ENCODE results near the gene RSPO1.
"Not testable (repeated sequence)": the region's sequence is repeated elsewhere in the genome, so short reads cannot be mapped to it uniquely, and the experiment has no call there.

RSPO1 gene, protein sequence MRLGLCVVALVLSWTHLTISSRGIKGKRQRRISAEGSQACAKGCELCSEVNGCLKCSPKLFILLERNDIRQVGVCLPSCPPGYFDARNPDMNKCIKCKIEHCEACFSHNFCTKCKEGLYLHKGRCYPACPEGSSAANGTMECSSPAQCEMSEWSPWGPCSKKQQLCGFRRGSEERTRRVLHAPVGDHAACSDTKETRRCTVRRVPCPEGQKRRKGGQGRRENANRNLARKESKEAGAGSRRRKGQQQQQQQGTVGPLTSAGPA

DNA sequence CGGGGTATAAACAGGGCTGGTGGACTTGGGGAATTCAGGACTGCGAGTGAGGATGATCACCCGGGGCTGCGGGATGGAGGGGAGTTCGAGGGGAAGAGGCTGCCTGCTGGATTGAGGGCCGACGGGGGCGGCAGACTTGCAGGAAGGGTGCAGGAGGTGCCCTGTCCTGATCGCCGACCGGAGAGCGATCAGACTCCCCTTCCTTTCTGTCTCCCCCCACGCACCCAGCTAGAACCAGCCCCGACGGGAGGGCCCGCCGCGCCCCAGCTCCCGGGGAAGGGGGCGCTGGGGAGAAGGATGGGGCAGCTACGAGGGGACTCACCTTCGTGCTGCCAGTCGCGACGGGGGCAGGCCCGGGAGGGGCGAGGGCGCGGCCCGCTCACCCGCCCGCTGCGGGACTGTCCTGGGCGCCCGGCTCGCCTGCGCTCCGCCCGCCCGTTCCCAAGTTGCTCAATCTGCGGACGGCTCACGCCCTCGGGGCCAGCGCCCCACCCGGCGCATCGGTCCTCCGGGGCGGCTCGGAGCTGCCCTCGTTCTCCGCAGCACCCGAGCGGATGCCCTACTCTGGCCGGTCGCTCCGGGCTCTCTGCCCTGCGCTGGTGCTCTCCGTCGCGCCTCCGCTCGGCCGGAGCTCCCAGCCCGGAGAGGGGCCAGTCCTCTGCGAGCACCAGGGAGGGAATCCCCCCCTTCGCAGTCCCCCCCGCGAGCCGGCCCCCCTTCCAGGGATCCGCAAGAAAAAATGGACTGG is at the start of gene RSPO1:
TSS of gene RSPO1 (minus strand) at position 649 of the 748 bp plus-strand sequence. CDS start 5,231 bp downstream, outside the sequence.
- no peak for DNase-seq

DNA sequence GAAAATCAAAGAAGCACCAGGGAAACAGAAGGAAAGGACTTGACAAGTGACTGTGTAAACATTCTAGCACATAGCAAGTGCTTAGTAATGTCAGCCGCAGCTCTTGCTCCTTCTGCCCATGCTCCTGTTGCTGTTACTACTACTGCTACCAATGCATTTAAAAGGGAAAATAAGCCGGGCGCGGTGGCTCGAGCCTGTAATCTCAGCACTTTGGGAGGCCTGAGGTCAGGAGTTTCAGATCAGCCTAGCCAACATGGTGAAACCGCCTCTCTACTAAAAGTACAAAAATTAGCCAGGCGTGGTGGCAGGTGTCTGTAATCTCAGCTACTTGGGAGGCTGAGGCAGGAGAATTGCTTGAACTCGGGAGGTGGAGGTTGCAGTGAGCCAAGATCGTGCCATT is 49.5 kb upstream of the RSPO1 start:
- DNase-seq, result not testable (repeated sequence)

DNA sequence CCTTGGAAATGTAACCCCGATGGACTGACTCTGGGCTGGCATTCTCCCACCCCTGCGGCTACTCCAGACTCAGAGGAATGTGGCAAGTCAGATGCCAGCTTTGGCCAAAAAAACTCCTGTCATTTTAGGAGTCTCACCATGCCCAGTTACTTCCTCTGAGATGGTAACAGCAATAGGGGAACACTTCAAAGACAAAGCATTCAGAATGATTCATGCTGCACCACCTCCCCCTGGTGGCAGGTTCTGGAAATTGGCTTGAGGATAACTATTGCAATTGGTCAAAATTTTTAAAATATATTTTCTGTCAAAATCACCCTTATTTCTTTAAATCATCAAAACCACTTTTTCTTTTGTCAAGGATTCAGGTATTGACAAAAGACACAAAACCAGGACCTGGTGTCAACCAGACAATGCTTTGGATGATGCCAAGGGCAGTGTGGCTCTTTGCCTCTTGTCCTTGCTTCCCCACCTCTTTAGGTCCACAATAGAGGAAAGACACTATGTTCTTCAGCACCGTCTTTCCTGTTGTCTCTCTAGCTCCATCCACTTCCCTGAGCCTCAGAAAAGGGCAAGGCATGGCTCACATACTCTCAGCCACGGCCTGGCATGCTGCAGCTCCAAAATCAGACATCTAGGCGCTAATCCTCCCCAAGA is 47.8 kb upstream of the RSPO1 start:
- peak; percentile 23 for DNase-seq

DNA sequence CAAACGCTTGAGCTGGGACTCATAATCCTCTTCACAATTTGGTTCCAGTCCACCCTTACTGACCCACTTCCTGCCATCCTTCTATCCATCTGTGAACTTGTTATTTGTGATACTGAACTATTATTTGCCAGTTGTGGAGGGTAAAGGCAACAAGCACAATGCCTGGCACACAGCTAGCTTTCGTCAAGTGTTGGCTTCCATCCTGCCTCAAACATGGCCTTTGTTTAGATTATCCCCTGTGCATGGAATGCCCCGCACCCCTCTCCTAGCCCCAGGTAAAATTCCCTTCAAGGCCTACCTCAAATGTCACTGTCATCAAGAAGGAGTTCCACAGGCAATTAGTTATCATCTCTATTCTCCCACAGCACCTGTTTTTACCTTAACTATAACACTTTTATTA is 46.2 kb upstream of the RSPO1 start:
- no peak for DNase-seq

DNA sequence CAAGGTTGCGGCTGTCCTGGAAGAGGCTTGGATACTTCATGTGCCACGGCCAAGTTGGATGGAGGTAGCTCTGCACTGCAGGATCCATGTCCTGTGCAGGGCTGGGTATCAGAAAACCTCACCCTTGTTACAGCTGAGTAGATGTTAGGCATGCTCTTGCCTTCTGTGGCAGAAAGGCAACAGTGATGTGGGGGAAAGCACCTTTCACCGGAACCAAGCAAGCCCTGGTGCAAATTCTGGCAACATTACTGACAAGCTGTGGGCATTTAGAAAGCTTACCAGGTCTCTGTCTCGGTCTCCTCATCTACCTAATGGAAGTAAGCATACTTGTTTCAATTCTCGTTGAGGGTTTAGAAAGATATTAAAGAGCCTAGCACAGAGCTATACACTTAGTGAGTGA is 43.1 kb upstream of the RSPO1 start:
- DNase-seq, result no peak

DNA sequence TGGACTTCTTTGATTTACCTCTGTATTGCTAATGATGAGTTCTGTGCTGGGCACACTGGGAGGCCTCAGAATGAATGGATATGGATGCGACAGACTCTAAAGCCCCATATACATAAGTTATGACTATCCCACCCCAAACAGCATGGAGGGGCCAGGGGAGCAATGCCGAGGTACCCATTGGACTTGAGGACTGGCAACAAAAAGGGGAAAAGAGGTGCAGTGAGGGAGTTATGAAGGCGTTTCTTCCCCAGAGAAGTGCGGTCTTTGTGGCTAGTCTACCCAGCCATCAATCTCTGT is 42.4 kb upstream of the RSPO1 start:
- DNase-seq, result no peak

DNA sequence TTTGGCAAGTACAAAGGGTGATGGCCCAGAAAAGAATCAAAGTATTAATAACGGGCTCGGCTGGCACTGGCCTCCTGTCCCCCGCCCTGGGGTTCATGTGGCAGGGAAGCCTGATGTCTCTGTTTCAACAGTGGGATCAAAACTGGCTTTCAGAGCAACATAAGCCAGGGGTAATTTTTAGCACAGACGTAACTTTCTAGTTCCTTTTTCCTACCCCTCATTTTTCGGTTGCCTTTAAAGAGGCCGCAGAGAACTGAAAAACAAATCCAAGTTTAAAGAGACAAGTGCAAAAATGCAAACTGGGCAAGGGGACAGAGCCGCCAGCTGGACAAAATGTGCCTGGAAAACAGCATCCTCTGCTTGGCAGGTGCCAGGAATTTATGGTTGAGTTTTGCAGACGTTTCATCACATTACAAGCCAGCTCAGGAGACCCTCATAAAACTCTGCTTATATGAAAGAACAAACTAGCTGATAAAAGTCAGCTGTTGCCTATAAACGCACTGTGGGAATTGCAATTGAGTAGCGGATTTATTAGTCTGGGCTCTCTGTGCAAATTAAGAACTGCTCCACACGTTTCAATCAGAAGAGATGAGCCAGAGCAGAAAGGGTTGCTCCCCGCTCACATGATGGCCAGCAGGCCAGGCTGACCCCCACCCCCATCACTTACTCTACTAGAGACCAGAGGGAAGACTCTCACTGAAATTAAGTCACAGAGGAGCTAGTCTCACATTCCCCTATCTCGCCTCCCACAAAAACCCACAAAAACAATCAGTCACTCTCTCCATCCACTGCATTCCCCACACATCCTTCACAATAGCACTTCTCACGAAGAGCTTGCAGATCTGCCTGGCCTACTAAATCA is 41.8 kb upstream of the RSPO1 start:
- no peak for DNase-seq

DNA sequence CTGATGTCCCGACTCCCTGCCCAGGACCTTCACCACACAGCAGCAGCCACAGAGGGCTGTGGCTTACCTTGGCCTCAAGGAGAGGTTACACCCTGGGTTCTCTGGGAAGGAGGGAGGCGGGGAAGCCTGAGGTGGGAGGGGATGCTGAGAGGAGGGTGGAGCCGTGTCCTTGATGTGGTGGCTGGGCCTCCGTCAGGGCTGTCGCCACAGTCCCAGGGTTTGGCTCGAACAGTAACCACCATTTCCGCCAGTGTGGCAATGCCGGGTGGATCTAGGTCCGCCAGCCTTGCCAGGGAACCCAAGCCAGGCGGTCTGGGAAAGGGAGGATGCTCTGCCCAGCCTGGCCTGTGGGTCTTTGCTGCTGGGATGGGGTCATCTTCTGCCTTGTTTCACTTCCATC is 39.2 kb upstream of the RSPO1 start:
- DNase-seq, result no peak

DNA sequence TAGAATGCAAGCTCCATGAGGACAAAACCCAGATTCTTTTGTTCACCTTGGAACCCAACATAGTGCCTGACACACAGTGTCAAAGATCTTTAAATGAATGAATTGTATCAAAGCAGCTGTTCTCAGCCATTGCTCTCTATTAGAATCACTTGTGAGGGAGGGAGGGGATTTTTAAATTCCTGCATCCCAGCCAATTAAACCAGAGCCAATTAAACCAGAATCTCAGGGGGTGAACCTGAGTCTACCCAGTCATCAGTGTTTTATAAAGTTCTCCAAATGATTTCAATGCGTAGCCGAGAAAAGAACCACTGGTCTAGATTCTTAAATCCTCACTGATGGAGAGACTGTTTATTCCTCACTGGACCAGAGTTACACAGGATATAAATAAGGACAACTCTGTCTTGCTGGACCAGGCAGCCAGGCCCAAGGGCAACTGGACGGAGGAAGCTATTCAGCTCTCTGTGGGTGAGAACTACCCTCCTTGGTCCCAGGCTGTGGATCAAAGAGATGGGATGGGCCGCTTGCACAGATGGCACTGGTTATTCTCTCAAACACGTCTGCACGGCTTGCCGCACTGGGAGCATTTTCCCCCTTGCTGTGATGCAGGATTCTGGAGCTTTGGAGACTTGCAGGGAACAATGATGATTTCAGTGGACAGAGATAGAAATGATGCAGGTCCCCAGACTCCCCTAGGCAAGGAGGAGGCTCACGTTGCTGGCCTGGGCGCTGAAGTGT is 37.6 kb upstream of the RSPO1 start:
- no peak for DNase-seq

DNA sequence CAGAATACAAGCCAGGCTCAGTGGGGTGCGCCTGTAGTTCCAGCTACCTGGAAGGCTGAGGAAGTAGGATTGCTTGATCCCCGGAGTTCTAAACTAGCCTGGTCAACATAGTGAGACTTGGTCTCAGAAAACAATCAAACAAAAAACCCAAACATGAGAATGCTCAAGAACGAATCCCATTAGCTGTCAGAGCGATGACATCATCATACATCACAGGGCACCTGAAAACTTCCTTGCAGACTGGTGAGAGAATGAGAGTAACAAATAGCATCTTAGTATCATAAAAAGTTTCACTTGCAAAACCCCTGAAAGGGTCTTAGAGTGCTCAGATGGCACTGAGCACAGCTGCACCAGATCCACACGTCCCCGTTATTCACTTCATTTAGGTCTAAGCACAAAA is 36.6 kb upstream of the RSPO1 start:
- DNase-seq, result no peak

DNA sequence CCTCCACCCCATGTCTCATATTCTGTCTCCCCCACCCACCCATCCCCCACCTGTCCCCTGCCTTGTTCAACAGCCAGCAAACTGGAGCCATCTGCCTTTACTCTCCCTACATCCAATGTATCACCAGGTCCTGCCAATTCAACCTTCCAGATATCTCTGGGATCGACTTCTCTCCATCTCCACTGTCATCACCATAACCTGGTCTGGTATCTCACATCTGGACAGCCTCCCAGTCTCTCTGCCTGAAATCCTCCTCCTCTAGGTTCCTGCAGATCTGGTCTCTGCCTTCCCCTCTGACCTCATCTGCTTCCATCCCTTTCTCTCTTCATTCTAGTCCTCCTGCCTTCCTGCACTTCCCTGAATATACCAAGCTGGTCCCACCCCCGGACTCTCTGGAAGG is 35.4 kb upstream of the RSPO1 start:
- DNase-seq, result no peak

DNA sequence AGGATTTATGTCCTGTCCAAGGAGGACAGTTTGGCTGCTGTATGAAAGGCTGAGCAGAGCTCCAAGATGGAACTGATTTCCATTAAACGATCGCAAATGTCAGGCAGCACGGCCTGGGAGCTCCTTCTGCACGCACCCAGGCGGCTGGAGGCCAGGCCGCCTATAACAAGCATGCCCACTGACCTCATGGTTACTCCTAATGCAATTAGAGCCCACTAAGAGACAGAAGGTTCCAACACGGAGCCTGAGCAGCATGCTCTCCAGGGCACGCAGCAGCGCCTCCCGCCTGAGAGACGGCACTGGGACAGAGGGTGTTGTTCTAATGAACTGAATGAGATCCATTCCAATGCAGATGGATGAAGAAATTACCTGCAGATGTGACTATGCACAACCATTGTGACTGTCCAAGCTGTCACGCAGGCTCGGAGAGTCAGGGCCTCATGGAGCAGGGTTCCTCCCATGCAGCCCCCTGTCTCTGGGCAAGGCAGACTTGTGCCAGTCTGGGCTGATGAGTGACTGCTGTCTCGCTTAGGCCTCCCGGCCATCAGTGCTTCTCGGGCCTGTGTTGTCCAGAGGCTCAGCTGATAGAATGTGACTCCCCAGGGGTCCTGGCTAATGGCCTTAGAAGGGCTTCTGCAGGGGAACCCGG is 32.5 kb upstream of the RSPO1 start:
- no peak for DNase-seq

DNA sequence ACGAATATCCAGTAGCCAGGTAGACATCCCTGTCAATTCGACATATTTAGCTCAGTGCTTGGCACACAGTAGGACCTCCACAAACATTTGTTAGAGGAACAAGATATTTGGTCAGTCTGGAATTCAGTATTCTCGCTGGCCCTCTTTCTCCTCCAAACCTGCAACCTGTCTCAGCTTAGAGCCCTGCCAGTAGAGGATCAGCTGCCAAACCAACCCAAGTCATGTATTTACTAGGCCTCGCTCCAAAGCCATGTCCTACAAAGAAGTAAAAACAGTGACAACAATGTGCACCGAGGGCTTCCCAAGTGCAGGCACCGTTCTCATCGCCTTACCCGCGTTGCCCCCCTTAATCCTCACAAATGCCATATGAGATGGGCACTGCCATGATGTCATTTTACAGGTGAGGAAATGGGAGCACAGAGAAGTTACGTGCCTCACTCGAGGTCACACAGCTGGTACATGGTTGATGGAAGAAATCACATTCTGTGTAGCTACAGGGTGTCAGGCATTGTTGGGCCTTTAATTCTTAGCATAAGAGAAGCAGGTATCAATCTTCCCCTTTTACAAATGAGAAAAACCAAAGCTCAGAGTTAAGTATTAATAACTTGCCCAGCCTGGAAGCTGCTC is 31.7 kb upstream of the RSPO1 start:
- DNase-seq, result no peak

DNA sequence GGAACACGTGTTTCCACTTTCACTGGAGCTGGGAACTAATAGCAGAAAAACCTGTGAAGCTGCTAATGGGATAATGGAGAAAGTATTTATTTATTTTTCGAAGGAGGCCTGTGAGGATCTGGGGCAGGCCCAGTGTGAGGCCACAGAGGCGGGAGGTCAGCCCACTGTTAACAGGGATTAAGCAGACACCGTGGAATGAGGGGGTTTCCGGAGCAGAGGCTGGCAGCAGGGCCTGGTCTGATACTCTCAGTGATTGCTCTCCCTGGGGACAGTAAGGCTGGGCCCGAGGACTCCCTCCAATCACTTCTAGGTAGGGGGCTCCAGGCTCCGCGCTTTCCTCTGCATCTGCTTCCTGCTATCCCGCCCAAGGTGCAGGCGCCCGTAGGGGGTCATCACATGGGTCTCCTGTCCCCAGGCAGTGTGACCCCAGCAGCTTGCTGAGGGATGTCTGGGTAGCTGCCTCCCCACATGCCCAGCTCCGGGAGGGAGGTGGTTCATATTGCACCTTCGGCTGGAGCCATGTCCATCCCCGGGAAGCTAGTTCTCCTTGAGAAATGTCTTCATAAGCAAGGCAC is 28.8 kb upstream of the RSPO1 start:
- DNase-seq, result no peak

DNA sequence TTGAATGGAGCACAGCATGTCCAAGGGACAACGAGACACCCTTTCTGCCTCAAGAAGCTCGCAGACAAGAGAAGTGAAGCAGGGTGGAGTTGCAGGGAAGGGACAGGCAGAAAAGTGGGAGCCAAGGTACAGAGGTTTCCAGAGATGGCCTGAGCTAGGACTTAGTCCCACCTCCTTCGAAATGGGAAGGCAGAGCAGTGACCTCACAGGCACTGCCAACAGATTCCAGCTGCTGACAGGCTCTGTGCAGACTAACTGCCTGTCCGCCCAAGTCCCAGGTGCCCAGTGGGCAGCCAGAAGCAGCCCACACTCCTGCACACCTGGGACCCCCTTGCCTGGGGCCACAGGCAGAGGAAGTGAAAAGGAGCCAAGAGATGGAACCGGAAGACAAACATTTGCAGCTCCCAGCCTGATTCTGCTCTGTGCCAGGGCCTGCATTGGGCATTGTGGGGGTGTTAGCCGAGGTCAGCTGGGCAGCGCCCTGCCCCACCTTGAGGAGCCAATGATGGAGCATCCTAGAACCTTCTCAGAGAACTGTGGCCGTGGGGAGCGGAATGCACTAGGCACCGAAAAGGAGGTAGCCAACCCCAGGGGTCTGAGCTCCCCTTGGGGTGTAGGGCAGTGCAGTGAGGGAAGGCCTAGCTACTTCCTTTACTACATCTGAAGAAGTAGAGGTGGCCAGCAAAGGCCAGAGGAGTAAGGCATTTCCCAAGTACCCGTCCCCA is 27.5 kb upstream of the RSPO1 start:
- no peak for DNase-seq

DNA sequence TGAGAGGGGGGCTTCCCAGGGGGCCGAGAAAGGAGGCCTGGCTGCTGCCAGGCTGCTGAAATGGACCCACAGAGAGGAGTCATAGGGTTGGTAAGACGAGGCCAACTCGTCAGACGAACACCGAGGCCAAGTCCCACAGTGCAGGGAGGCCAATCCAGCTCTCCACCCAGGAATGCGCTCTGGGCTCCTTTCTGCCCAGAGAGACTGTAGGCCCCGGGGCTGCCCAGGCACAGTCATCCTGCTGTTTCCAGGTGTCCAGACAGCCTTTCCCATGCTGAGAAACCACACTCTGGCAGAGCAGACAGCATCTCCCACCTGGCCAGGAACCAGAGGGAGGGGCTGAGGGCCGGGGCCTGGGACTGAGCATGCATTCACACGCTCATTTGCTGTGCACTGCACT is 26.7 kb upstream of the RSPO1 start:
- DNase-seq, result no peak

DNA sequence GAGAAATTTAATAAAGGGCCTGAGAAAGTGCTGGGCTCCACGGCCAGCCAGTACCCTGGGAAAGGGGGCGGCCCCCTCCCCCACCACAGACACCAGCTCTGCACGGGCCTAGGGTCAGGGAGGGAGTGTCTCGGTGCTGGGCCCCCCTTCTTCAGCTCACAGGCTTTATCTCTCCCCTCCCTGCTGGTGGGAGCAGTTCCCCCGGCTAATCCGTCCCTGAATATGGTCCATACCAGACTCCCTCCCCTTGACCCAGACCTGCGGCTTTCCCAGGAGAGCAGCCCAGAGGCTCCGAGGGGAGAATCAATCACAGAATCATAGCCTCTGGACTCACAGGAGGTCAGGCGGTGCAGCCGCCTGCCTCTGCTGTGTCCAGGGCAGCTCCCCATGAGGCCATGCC is 26.0 kb upstream of the RSPO1 start:
- no peak for DNase-seq

DNA sequence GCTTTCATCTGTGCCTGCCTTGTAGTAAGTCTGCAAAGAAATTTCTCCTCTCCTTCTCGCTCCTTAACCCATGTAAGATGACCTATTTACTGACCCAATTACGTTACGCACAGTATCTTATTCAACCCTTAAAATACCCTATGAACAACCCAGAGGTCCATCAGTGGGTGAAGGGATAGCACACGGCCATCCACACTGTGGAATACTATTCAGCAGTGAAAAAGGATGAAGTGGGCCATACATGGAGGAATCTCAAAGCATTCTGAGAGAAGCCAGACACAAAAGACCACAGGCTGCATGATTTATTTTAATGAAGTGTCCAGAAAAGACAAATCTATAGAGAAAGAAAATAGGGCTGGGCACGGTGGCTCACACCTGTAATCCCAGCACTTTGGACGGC is 23.8 kb upstream of the RSPO1 start:
- no peak for DNase-seq

DNA sequence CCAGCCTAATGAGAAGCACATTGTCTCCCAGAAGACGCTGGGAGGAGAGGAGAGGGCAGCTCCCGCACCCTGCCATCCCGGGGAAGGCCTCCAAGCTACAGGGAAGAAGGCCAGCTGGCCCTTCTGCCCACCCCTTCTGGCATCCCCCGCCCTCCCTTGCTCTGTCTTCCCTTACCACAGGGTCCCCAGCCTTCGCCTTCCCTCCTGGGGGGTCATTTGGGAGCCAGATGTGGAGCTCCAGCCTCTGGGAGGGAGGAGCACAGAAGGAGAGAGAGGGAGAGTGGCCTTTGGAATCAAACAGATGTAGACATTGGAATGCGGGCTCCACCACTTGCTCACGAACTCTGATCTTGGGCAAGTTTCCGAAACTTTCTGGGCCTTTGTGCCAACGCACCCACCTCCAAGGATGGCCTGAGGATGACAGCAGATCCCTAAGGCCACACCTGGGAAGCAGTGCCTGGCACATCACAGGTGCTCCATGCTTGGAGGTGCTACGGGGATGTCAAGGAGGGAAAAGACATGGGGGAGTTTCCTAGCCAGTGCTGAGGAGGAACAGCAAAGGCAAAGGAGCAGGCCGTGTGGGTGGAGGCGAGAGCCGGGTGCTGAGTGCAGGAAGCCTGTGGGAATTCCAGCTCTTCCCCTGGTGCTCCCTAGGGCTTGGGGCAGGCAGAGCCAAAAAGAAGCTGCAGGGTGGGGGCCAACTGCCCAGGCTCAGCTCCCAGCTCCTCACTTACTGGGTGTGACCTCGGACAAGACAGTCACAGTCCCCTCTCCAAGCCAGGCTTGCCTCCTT is 23.1 kb upstream of the RSPO1 start:
- no peak for DNase-seq

DNA sequence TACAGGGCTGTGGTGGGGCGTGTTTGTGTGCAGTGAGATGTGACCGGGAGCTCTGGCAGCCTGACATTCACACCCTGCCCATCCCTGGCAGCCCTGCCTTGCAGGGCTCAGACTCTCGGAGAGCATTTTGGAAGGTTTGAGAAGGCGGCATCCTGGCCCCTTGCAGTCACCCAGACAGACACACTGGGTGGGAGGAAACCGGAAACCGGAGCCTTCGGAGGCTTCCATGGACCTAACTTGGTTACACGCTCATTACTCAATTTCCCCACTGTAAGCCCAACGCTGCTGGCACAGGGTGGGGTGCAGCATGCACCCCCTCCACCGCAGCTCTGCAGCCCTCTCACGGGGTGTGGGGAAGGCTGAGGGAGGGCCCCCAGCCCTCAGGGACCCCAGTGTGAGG is 22.2 kb upstream of the RSPO1 start:
- no peak for DNase-seq
